Measurements from ENCODE around the gene PFN4.
"Not testable (repeated sequence)": the region's sequence is repeated elsewhere in the genome, so short reads cannot be mapped to it uniquely, and the experiment has no call there.

PFN4 gene

GRCh38 chr2:24111407-24111901 is 11.7 kb downstream of the PFN4 start:
- DNase-seq (ENCODE audit: low read depth in 2 of 2) = no peak

GRCh38 chr2:24110660-24111303 is 12.4 kb downstream of the PFN4 start:
- DNase-seq (ENCODE audit: low read depth in 2 of 2) = no peak

GRCh38 chr2:24109431-24109830 is 13.7 kb downstream of the PFN4 start:
- DNase-seq (ENCODE audit: low read depth in 2 of 2) = not testable (repeated sequence)

- DNase-seq (ENCODE audit: low read depth in 2 of 2) = no peak
Measured at GRCh38 chr2:24107336-24107735, 15.8 kb downstream of the PFN4 start.

GRCh38 chr2:24106786-24107185 is 16.3 kb downstream of the PFN4 start:
- DNase-seq (ENCODE audit: low read depth in 2 of 2) = no peak

DNA sequence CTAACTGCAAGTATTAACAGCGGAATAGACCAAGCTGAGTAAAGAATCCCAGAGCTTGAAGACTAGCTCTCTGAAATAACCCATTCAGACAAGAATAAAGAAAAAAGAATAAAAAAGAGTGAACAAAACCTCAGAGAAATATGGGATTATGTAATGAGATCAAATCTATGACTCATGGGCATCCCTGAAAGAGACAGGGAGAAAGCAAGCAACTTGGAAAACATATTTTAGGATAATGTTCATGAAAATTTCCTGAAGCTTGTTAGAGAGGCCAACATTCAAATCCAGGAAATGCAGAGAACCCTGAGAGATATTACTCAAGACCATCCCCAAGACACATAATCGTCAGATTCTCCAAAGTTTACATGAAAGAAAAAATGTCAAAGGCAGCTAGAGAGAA is 17.3 kb downstream of the PFN4 start:
- DNase-seq (ENCODE audit: low read depth in 2 of 2) = no peak

- no peak for DNase-seq (ENCODE audit: low read depth in 2 of 2)
Measured at GRCh38 chr2:24104906-24105305, 18.2 kb downstream of the PFN4 start.

DNA sequence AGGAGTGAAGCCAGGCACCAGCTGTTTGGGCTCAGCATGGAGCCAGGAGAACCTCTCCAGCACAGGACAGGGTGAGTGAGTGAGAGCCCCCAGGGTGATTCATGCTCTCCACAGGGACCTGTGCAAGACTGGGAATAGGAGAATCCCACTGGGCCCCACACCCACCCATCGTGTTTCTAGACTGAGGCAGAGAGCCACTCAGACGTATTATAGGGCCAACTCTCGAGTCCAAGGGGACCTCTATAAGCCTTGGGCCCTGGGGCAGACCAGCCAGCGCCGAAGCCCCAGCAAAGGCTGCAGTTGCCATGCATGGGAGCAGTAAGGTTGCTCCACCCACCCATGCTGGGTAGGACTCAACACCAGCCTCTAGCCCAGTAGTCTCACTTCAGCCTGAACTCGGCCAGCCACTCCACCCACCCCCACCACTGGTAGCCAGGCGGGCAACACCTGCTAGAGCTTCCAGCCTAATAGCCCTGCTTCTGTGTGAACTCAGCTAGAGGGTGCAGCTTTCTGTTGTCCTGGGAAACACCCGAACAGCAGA is 19.0 kb downstream of the PFN4 start:
- no peak for DNase-seq (ENCODE audit: low read depth in 2 of 2)

DNA sequence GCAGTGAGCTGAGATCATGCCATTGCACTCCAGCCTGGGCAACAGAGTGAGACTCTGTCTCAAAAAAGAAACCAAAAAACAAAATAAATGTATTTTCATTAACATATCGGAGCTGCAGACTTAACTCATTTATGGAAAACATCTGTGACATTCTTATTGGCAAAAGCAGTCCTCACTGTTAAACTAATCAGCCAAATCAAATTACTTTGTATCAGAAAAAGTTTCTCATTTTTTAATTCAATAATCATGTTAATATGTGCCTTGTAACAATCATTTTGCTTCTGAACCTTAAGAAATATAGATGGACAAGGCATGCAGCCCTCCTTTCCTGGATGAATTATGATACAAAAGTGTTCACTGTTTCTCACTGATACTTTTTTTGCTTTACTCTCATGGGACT is 20.5 kb downstream of the PFN4 start:
- DNase-seq (ENCODE audit: low read depth in 2 of 2) = no peak

DNA sequence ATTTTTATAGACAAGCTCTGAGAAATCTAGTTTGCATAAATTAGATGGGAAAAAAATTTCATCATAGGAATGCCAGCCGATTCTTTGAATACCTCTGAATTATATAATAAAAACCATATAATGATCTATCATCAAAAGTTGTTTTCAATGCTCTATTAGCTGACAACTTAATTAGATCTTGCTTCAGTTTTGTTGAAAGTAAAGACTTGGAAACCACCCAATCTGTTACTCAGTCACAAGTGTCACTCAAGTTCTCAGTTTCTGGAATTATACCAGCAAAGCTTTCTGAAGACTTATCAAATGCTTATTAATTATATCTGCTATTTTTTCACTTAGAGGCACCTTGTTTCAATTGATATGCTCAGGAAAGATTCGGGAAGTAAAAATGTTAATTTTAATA is 21.1 kb downstream of the PFN4 start:
- DNase-seq (ENCODE audit: low read depth in 2 of 2) = no peak

- not testable (repeated sequence) for DNase-seq (ENCODE audit: low read depth in 2 of 2)
Measured at GRCh38 chr2:24100732-24101131, 22.4 kb downstream of the PFN4 start.

- DNase-seq (ENCODE audit: low read depth in 2 of 2) = not testable (repeated sequence)
Measured at GRCh38 chr2:24095171-24095677, 27.9 kb downstream of the PFN4 start.

- DNase-seq (ENCODE audit: low read depth in 2 of 2) = not testable (repeated sequence)
Measured at GRCh38 chr2:24093270-24093669, 29.9 kb downstream of the PFN4 start.

DNA sequence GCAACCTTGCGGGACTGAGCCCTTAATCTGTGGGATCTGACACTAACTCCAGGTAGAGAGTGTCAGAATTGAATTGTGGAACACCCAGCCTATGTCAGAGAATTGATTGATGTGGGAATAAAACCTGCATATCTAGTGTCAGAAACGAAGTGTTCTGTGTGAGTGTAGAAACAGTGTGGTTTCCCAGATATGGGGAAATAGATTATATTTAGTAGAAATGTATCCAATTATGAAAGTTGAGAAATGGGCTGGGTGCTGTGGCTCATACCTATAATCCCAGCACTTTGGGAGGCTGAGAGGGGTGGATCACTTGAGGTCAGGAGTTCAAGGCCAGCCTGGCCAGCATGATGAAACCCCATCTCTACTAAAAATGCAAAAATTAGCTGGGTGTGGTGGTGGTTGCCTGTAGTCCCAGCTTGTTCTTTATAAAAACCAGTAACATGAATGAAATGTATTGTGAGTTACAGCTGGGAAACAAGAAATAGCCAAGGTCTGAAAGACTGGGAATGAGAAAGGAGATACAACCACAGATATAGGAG is 34.2 kb downstream of the PFN4 start:
- no peak for DNase-seq (ENCODE audit: low read depth in 2 of 2)

DNA sequence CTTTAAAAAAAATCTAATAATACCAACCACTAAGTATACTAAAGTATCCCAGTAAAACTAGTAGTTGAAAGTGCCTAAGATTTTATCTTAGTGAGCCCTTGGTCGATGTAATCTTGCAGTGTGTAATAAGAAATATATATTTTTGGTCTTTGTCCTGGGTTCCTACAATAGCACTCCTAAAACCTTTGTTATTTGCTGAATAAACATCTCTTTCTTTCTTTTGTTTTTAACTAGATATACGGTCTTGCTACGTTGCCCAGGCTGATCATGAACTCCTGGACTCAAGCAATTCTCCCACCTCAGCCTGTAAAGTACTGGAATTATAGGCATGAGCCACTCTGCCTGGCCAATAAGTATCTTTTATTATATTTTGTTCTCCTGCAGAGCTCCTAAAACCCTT is 36.1 kb downstream of the PFN4 start:
- no peak for DNase-seq (ENCODE audit: low read depth in 2 of 2)

DNA sequence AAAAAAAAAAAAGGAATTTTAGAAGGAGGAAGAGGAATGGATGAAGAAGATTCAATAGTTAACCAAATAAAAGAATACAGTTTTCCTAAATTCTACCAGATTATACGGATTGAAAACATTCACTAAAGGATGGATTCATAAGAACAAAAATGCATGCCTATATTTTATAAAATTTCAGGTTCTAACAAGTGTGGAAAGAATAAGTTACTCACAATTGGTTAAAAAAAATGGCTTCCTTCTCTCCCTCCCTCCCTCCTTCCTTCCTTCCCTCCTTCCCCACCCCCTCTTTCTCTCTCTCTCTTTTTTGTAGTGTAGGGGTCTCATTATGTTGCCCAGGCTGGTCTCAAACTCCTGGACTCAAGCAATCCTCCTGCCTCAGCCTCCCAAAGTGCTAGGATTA is 36.9 kb downstream of the PFN4 start:
- no peak for DNase-seq (ENCODE audit: low read depth in 2 of 2)

GRCh38 chr2:24085200-24085489 is 38.0 kb downstream of the PFN4 start:
- no peak for DNase-seq (ENCODE audit: low read depth in 2 of 2)

- peak; percentile 75 to 89 for DNase-seq (ENCODE audit: low read depth in 2 of 2)
Measured at GRCh38 chr2:24084386-24085199, 38.5 kb downstream of the PFN4 start, which contains the start of gene TP53I3. Gene TP53I3, minus strand, starts transcription at chr2:24084834. Its CDS starts 508 bp downstream, at chr2:24084326.

- DNase-seq (ENCODE audit: low read depth in 2 of 2) = no peak
Measured at GRCh38 chr2:24083567-24084385, 39.4 kb downstream of the PFN4 start.

DNA sequence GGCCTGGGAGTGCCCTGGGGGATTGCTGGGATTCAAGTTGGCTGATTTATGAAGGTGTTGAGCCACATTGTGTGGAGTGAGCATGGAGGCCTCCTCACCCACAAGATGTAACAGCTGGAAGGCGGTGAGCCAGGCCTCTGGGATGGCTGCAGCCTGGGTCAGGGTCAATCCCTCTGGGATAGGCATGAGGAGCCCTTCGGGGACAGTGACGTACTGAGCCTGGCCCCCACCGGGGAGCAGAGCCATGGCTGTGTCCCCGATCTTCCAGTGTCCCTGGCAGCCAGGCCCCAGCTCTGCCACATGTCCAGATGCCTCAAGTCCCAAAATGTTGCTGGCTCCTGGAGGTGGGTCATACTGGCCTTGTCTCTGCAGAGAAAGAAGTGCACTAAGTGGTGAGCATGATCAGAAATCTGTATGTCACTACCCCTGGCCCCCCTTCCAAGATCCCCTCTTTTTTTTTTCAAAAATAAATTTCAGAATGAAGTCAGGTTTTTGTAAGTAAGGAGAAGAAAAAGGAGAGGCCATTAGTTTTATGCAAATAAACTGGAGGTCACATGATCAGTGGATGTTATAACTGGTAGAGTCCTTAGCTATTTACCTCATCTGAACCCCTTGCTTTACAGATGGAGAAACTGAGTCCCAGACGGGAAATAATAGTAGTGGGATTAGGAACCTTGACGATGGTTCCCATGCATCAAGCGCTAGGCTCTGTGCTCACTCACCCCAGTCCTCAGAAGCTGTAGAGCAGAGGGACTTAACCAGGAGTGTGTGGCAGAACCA is 40.2 kb downstream of the PFN4 start:
- DNase-seq (ENCODE audit: low read depth in 2 of 2) = no peak

DNA sequence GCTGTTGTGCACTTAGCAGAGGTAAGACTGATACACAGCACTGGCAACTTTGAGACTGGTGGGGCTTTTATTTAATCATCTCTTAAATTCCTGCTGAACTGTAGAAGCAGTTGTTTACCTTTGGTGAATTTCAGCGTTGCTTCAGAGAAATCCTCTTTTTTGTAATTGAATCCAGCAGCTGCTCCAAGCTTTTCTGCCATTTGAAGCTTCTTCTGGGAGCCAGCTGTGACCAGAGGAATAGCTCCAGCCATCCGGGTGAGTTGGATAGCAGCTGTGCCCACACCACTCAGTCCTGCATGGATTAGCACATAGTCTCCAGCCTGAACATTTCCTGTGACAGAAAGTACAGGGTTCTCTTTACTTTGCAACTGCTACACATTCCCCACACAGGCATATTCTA is 42.4 kb downstream of the PFN4 start:
- DNase-seq (ENCODE audit: low read depth in 2 of 2) = no peak
